ENCODE data around the gene INMT. TPM values are rescaled to one million over a fixed set of nuclear protein-coding genes. Genes with fewer than 3 reads are reported as not detected.

Gene INMT
- total RNA-seq, 1 donor from 2014 or later, result 0.26 TPM

- FAIRE-seq, result no peak
- H3K4me3 ChIP-seq (ENCODE audit: low read depth, low read length), result no peak overlapping the region
- H3K36me3 ChIP-seq (ENCODE audit: control insufficient read depth, insufficient read depth, low read length), result no peaks in the 10 kb centered on the region
- peaks cover 2% of the 10 kb centered on the region for H3K27me3 ChIP-seq (ENCODE audit: control insufficient read depth, insufficient read depth, low read length)
- TF ChIP-seq CTCF (IDR thresholded peaks at IDR 0.05; ENCODE audit: insufficient read depth, low read length, severe bottlenecking), result no peak
- DNase-seq (ENCODE audit: low read depth), result no peak
Measured at GRCh38 chr7:30733216-30733615, 18.7 kb upstream of the INMT start.

- no peak for TF ChIP-seq CTCF (IDR thresholded peaks at IDR 0.05; ENCODE audit: insufficient read depth, low read length, severe bottlenecking)
- FAIRE-seq, result no peak
- Histone ChIP-seq H3K27me3 (ENCODE audit: control insufficient read depth, insufficient read depth, low read length) (peaks cover 2% of the 10 kb centered on the region), H3K36me3 (ENCODE audit: control insufficient read depth, insufficient read depth, low read length) (no peaks in the 10 kb centered on the region), H3K4me3 (ENCODE audit: low read depth, low read length) (no peak overlapping the region)
- no peak for DNase-seq (ENCODE audit: low read depth)
Measured at GRCh38 chr7:30733691-30734090, 18.2 kb upstream of the INMT start.

- TF ChIP-seq CTCF (IDR thresholded peaks at IDR 0.05; ENCODE audit: insufficient read depth, low read length, severe bottlenecking), result no peak
- no peak overlapping the region for H3K4me3 ChIP-seq (ENCODE audit: low read depth, low read length)
- no peak for DNase-seq (ENCODE audit: low read depth)
- FAIRE-seq, result no peak
- no peaks in the 10 kb centered on the region for H3K36me3 ChIP-seq (ENCODE audit: control insufficient read depth, insufficient read depth, low read length)
- peaks cover 2% of the 10 kb centered on the region for H3K27me3 ChIP-seq (ENCODE audit: control insufficient read depth, insufficient read depth, low read length)
Measured at GRCh38 chr7:30734497-30734896, 17.4 kb upstream of the INMT start.

- Histone ChIP-seq H3K27me3 (ENCODE audit: control insufficient read depth, insufficient read depth, low read length) (peaks cover 2% of the 10 kb centered on the region), H3K36me3 (ENCODE audit: control insufficient read depth, insufficient read depth, low read length) (no peaks in the 10 kb centered on the region), H3K4me3 (ENCODE audit: low read depth, low read length) (no peak overlapping the region)
- FAIRE-seq (no peak), DNase-seq (ENCODE audit: low read depth) (no peak)
- TF ChIP-seq CTCF (IDR thresholded peaks at IDR 0.05; ENCODE audit: insufficient read depth, low read length, severe bottlenecking), result no peak
Measured at GRCh38 chr7:30735631-30736030, 16.3 kb upstream of the INMT start.

GRCh38 chr7:30736291-30736690 lies 15.6 kb upstream of the INMT start:
- no peak for TF ChIP-seq CTCF (IDR thresholded peaks at IDR 0.05; ENCODE audit: insufficient read depth, low read length, severe bottlenecking)
- Histone ChIP-seq H3K4me3 (ENCODE audit: low read depth, low read length) (no peak overlapping the region), H3K27me3 (ENCODE audit: control insufficient read depth, insufficient read depth, low read length) (no peaks in the 10 kb centered on the region), H3K36me3 (ENCODE audit: control insufficient read depth, insufficient read depth, low read length) (no peaks in the 10 kb centered on the region)
- DNase-seq (ENCODE audit: low read depth) (no peak), FAIRE-seq (no peak)

Data from bronchial epithelial cell (primary cell).